ENCODE results near the gene FNDC10. TPM values are rescaled to one million over a fixed set of nuclear protein-coding genes. Genes with fewer than 3 reads are reported as not detected.

The FNDC10 gene
- total and polyA plus RNA-seq, 10 of the 15 experiments (the other 5 are each of a cell fraction or from before 2014, with no cell fraction given): 0.05 to 1.3 (median 0.25) TPM; not detected in 4

DNA sequence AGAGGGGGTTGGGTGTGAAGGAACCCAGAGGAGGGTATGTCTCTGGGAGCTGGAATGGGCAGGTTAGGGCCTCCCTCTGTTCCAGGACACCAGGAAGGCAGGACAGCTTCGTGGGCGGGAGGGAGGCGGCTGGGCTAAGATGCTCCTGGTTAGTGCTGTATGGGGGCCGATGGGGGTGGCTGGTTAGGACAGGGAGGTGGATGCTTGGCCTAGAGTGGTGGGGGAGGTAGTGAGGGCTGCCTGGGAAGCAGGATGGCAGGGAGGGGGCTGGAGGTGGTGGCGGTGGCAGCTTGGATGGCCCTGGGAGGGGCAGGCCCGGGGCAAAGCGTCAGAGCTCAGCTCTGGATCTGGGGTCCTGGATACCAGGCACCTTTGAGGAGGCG, 25.9 kb upstream of the FNDC10 start:
- ChIA-PET POLR2A (no interaction called here), SMC1A (ENCODE audit: uncharacterized antibody, unreplicated experiment) (no interaction called here), CTCF (no interaction called here), RAD21 (ENCODE audit: unreplicated experiment) (no interaction called here)
- in situ Hi-C loops (cut with MboI): no loop called here
- TF ChIP-seq IKZF2 (IDR thresholded peaks at IDR 0.05) (no peak), ZBTB4 (CRISPR knock-in tag; IDR thresholded peaks at IDR 0.05) (no peak), YY1 (IDR thresholded peaks at IDR 0.05; ENCODE audit: low read depth, low read length) (no peak), POLR2A (IDR thresholded peaks at IDR 0.05; ENCODE audit: low read depth, low read length) (no peak), ELK1 (IDR thresholded peaks at IDR 0.05; ENCODE audit: low read depth, low read length) (no peak)
- Histone ChIP-seq H3K27me3 (replicated peaks in 1 of 2; ENCODE audit: control insufficient read depth in 2 of 2, insufficient read depth in 2 of 2, low read length in 1 of 2) (no peaks in the 10 kb centered on the region), H3K79me2 (ENCODE audit: control insufficient read depth, insufficient read depth, low read length) (no peaks in the 10 kb centered on the region), H4K20me1 (ENCODE audit: control insufficient read depth, insufficient read depth) (no peaks in the 10 kb centered on the region), H3K4me1 (ENCODE audit: control insufficient read depth, insufficient read depth, low read length) (no peaks in the 10 kb centered on the region), H3K4me2 (ENCODE audit: control insufficient read depth, insufficient read depth) (no peak overlapping the region), H3K36me3 (ENCODE audit: control insufficient read depth in 2 of 2, insufficient read depth in 2 of 2, low read length in 1 of 2) (no peaks in the 10 kb centered on the region), H3K9ac (ENCODE audit: control insufficient read depth, insufficient read depth, low read length) (no peak overlapping the region), H3K9me3 (replicated peaks; ENCODE audit: control insufficient read depth, insufficient read depth, low read length) (no peaks in the 10 kb centered on the region), H3K4me3 (no peak overlapping the region), H2AFZ (ENCODE audit: control insufficient read depth, low read depth, low read length) (no peak overlapping the region), H3K27ac (ENCODE audit: control insufficient read depth, insufficient read depth) (no peak overlapping the region)
- 67% methylated on average over 7 of the region's 8 CpGs for WGBS (ENCODE audit: insufficient coverage, insufficient replicate concordance, low lambda C conversion rate, missing lambda C conversion rate)
- intact Hi-C loops (cut with micrococcal nuclease; ENCODE audit: unreplicated experiment): no loop called here
- no TSS peak for BruUV-seq (replicated peaks)
- FAIRE-seq (no peak), ATAC-seq (no peak), DNase-seq (ENCODE audit: low read depth, low spot score) (no peak)
